ENCODE results near the gene ZNF217. TPM values are rescaled to one million over a fixed set of nuclear protein-coding genes. Genes with fewer than 3 reads are reported as not detected.
A peak's percentile ranks its signal among the peaks of the same experiment; 100 is the strongest.
"Not testable (repeated sequence)": the region's sequence is repeated elsewhere in the genome, so short reads cannot be mapped to it uniquely, and the experiment has no call there.

ZNF217 gene
- polyA plus RNA-seq (2012; ENCODE audit: missing spikeins), result 35.4 TPM

- FAIRE-seq; DNase-seq (ENCODE audit: insufficient read length): not testable (repeated sequence)
Observed at GRCh38 chr20:53593466-53594007, at the start of gene ZNF217. ZNF217 (minus strand) TSS chr20:53593839; CDS start chr20:53582826, 11,013 bp downstream.

GRCh38 chr20:53643031-53643832 lies 49.6 kb upstream of the ZNF217 start:
- FAIRE-seq (peak; percentile 86), DNase-seq (ENCODE audit: insufficient read length) (peak; percentile 69)
- TF ChIP-seq TAF1 (IDR thresholded peaks at IDR 0.05; ENCODE audit: borderline replicate concordance, low read depth, low read length), result peak; percentile 49; the same call in 1 of the 2 replicates
- peak; percentile 77 for TF ChIP-seq POLR2A (IDR thresholded peaks at IDR 0.05; ENCODE audit: low read depth, low read length)
- peak; percentile 85 for TF ChIP-seq POLR2AphosphoS5 (IDR thresholded peaks at IDR 0.05; ENCODE audit: low read depth, low read length)

More at GRCh38 chr20:53593466-53594007, at the start of gene ZNF217:
- TF ChIP-seq TAF1 (IDR thresholded peaks at IDR 0.05; ENCODE audit: borderline replicate concordance, low read depth, low read length) (peak; percentile 46; the same call in 1 of the 2 replicates), POLR2A (IDR thresholded peaks at IDR 0.05; ENCODE audit: low read depth, low read length) (peak; percentile 43; the same call in 1 of the 2 replicates)

GRCh38 chr20:53642196-53643030 lies 48.8 kb upstream of the ZNF217 start:
- no peak for DNase-seq (ENCODE audit: insufficient read length)
- FAIRE-seq, result no peak
- TF ChIP-seq POLR2AphosphoS5 (IDR thresholded peaks at IDR 0.05; ENCODE audit: low read depth, low read length) (no peak), POLR2A (IDR thresholded peaks at IDR 0.05; ENCODE audit: low read depth, low read length) (no peak), TAF1 (IDR thresholded peaks at IDR 0.05; ENCODE audit: borderline replicate concordance, low read depth, low read length) (no peak)

- FAIRE-seq (no peak), DNase-seq (ENCODE audit: insufficient read length) (no peak)
- no peak for TF ChIP-seq POLR2A (IDR thresholded peaks at IDR 0.05; ENCODE audit: low read depth, low read length)
- no peak for TF ChIP-seq POLR2AphosphoS5 (IDR thresholded peaks at IDR 0.05; ENCODE audit: low read depth, low read length)
- no peak for TF ChIP-seq TAF1 (IDR thresholded peaks at IDR 0.05; ENCODE audit: borderline replicate concordance, low read depth, low read length)
Observed at GRCh38 chr20:53639647-53640440, 46.2 kb upstream of the ZNF217 start.

GRCh38 chr20:53639128-53639527 lies 45.5 kb upstream of the ZNF217 start:
- DNase-seq (ENCODE audit: insufficient read length) (no peak), FAIRE-seq (no peak)
- TF ChIP-seq POLR2AphosphoS5 (IDR thresholded peaks at IDR 0.05; ENCODE audit: low read depth, low read length), result no peak
- no peak for TF ChIP-seq POLR2A (IDR thresholded peaks at IDR 0.05; ENCODE audit: low read depth, low read length)
- TF ChIP-seq TAF1 (IDR thresholded peaks at IDR 0.05; ENCODE audit: borderline replicate concordance, low read depth, low read length), result no peak

GRCh38 chr20:53637310-53637709 lies 43.7 kb upstream of the ZNF217 start:
- DNase-seq (ENCODE audit: insufficient read length); FAIRE-seq: not testable (repeated sequence)

GRCh38 chr20:53636540-53637097 lies 43.0 kb upstream of the ZNF217 start:
- no peak for TF ChIP-seq POLR2A (IDR thresholded peaks at IDR 0.05; ENCODE audit: low read depth, low read length)
- no peak for TF ChIP-seq POLR2AphosphoS5 (IDR thresholded peaks at IDR 0.05; ENCODE audit: low read depth, low read length)
- no peak for TF ChIP-seq TAF1 (IDR thresholded peaks at IDR 0.05; ENCODE audit: borderline replicate concordance, low read depth, low read length)
- DNase-seq (ENCODE audit: insufficient read length), result no peak
- FAIRE-seq, result no peak

- FAIRE-seq (no peak), DNase-seq (ENCODE audit: insufficient read length) (no peak)
- TF ChIP-seq POLR2AphosphoS5 (IDR thresholded peaks at IDR 0.05; ENCODE audit: low read depth, low read length) (no peak), POLR2A (IDR thresholded peaks at IDR 0.05; ENCODE audit: low read depth, low read length) (no peak), TAF1 (IDR thresholded peaks at IDR 0.05; ENCODE audit: borderline replicate concordance, low read depth, low read length) (no peak)
Observed at GRCh38 chr20:53635221-53635620, 41.6 kb upstream of the ZNF217 start.

- DNase-seq (ENCODE audit: insufficient read length) (no peak), FAIRE-seq (no peak)
- TF ChIP-seq POLR2AphosphoS5 (IDR thresholded peaks at IDR 0.05; ENCODE audit: low read depth, low read length), result no peak
- no peak for TF ChIP-seq POLR2A (IDR thresholded peaks at IDR 0.05; ENCODE audit: low read depth, low read length)
- no peak for TF ChIP-seq TAF1 (IDR thresholded peaks at IDR 0.05; ENCODE audit: borderline replicate concordance, low read depth, low read length)
Observed at GRCh38 chr20:53631909-53632662, 38.4 kb upstream of the ZNF217 start.

GRCh38 chr20:53629436-53629835 lies 35.8 kb upstream of the ZNF217 start:
- TF ChIP-seq POLR2A (IDR thresholded peaks at IDR 0.05; ENCODE audit: low read depth, low read length) (no peak), TAF1 (IDR thresholded peaks at IDR 0.05; ENCODE audit: borderline replicate concordance, low read depth, low read length) (no peak), POLR2AphosphoS5 (IDR thresholded peaks at IDR 0.05; ENCODE audit: low read depth, low read length) (no peak)
- FAIRE-seq (no peak), DNase-seq (ENCODE audit: insufficient read length) (no peak)

- DNase-seq (ENCODE audit: insufficient read length); FAIRE-seq: not testable (repeated sequence)
Observed at GRCh38 chr20:53628758-53629157, 35.1 kb upstream of the ZNF217 start.
